Erythroblast (primary cell): ENCODE data around the gene STRA8.

ENCODE experiments used
- GATA1 ChIP-seq: IDR thresholded peaks from 2 replicates; pipeline ENCODE4 v1.6.1; 2011; ENCODE audit warnings: low read depth, mild to moderate bottlenecking, control low read depth, low read length, moderate library complexity
- POLR2A ChIP-seq: IDR thresholded peaks from 2 replicates; pipeline ENCODE4 v1.6.1; 2011; ENCODE audit warnings: mild to moderate bottlenecking, low read length

DNA sequence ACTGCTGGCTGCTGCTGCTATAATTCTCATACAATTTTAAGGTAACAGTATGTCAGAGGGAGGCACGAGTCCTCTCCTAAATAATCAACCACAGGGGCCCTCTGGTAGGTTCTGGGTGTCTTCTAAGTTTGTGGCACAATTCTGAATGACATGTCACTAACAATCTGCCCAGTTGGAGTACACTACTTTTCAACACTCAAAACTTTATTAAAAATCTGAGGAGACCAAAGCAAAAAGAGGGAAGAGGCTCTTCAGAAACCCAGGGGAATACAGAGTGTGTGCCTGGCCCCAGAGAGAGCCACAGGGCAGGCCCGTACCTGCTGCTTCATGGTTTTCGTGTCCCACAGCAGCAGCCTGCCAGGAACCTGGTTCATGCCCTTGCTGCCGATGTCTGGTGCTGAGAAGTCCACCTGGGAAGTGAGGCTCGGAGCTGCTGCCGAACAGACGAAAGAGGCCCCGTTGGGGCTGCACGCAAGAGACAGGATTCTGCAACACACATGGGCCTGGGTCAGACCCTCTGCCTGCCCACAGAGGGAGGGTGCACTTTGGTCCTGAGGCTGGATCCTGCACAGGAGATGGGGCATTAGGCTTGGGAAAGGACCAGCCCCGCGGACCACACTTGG is 40.6 kb upstream of the STRA8 start:
- TF ChIP-seq POLR2A (no peak), GATA1 (no peak)
